WERI-Rb-1 (cell line): ENCODE data around the gene FTO.

Experiments
- DNase-seq: peaks from one replicate; pipeline ENCODE4 v3.0.0-alpha.2; 2020
- H3K27ac ChIP-seq: fragments of 250-450 bp; sonication (Bioruptor Pico); 2 replicates; pipeline ENCODE4 v1.5.1; 2020; ENCODE audit warnings: mild to moderate bottlenecking, moderate library complexity
- H3K27me3 ChIP-seq: fragments of 250-450 bp; sonication (Bioruptor Pico); 2 replicates; pipeline ENCODE4 v1.5.1; 2021; ENCODE audit warnings: mild to moderate bottlenecking, low read depth, moderate library complexity; ENCODE audit not compliant: insufficient read depth, severe bottlenecking
- H3K36me3 ChIP-seq: fragments of 250-450 bp; sonication (Bioruptor Pico); 2 replicates; pipeline ENCODE4 v1.5.1; 2020; ENCODE audit warnings: mild to moderate bottlenecking, moderate library complexity
- H3K4me3 ChIP-seq: 2 replicates; pipeline ENCODE4 v1.5.1; 2011; ENCODE audit warnings: low read depth, mild to moderate bottlenecking, control low read depth, low read length
- H3K9me3 ChIP-seq: fragments of 250-450 bp; sonication (Bioruptor Pico); 2 replicates; pipeline ENCODE4 v1.5.1; 2021; ENCODE audit warnings: mild to moderate bottlenecking, moderate library complexity; ENCODE audit not compliant: severe bottlenecking
- CTCF ChIP-seq: IDR thresholded peaks from 2 replicates; pipeline ENCODE4 v1.5.1; 2011; ENCODE audit warnings: low read depth, mild to moderate bottlenecking, control low read depth, inconsistent platforms, low read length

Gene FTO

GRCh38 chr16:53998966-53999522 is 295.1 kb downstream of the FTO start:
- no peak for TF ChIP-seq CTCF
- no peak overlapping the region for H3K27ac ChIP-seq
- DNase-seq = peak; percentile 34
- no peaks in the 10 kb centered on the region for H3K9me3 ChIP-seq
- H3K36me3 ChIP-seq = no peaks in the 10 kb centered on the region
- H3K27me3 ChIP-seq = no peaks in the 10 kb centered on the region
- H3K4me3 ChIP-seq = 0 out of 2 replicates have a peak overlapping the region, but pooled peaks have one; percentile 6

GRCh38 chr16:53999841-54000240 is 295.9 kb downstream of the FTO start:
- H3K27me3 ChIP-seq = no peaks in the 10 kb centered on the region
- H3K27ac ChIP-seq = no peak overlapping the region
- no peak overlapping the region for H3K4me3 ChIP-seq
- no peaks in the 10 kb centered on the region for H3K36me3 ChIP-seq
- H3K9me3 ChIP-seq = no peaks in the 10 kb centered on the region
- no peak for DNase-seq
- no peak for TF ChIP-seq CTCF

- DNase-seq = no peak
- no peaks in the 10 kb centered on the region for H3K27me3 ChIP-seq
- TF ChIP-seq CTCF = no peak
- H3K27ac ChIP-seq = no peak overlapping the region
- no peaks in the 10 kb centered on the region for H3K9me3 ChIP-seq
- H3K36me3 ChIP-seq = no peaks in the 10 kb centered on the region
- no peak overlapping the region for H3K4me3 ChIP-seq
Observed at GRCh38 chr16:54000361-54000760, 296.4 kb downstream of the FTO start.

- no peak for TF ChIP-seq CTCF
Observed at GRCh38 chr16:54006693-54007092, 302.7 kb downstream of the FTO start.

GRCh38 chr16:54007504-54007903 is 303.5 kb downstream of the FTO start:
- no peaks in the 10 kb centered on the region for H3K9me3 ChIP-seq
- H3K27me3 ChIP-seq = no peaks in the 10 kb centered on the region
- TF ChIP-seq CTCF = no peak
- H3K36me3 ChIP-seq = no peaks in the 10 kb centered on the region
- H3K4me3 ChIP-seq = no peak overlapping the region
- H3K27ac ChIP-seq = no peak overlapping the region
- DNase-seq = no peak

More at GRCh38 chr16:54006693-54007092, 302.7 kb downstream of the FTO start:
- Histone ChIP-seq H3K9me3 (no peaks in the 10 kb centered on the region), H3K36me3 (no peaks in the 10 kb centered on the region), H3K27me3 (no peaks in the 10 kb centered on the region), H3K27ac (no peak overlapping the region), H3K4me3 (no peak overlapping the region)
- no peak for DNase-seq
